Gastroesophageal sphincter (tissue), 4 donors: ENCODE measurements around the gene PDE6A. TPM values are rescaled to one million over a fixed set of nuclear protein-coding genes. Genes with fewer than 3 reads are reported as not detected.

Source experiments
- ATAC-seq: fragments of 150-250 bp; one replicate; pipeline ENCODE4 v1.9.1; 2016; ENCODE audit warnings: mild to moderate bottlenecking, moderate library complexity
- H3K27ac ChIP-seq, 4 donors: fragments of 200-600 bp; sonication (generic) in 3 of 4; 1 replicate in 3 of 4; 2 replicates in 1 of 4; pipeline ENCODE4 v1.5.1; 2016 to 2019
- H3K27me3 ChIP-seq: fragments of 200-600 bp; sonication (generic); one replicate; pipeline ENCODE4 v1.5.1; 2019
- H3K36me3 ChIP-seq, 2 donors: fragments of 200-600 bp; sonication (generic); one replicate each; pipeline ENCODE4 v1.5.1; 2019; ENCODE audit warnings: control low read depth in 1 of 2
- H3K4me1 ChIP-seq, 3 donors: fragments of 200-600 bp; sonication (generic); 1 replicate in 2 of 3; 2 replicates in 1 of 3; pipeline ENCODE4 v1.5.1; 2016 to 2019; ENCODE audit warnings: control low read depth in 2 of 3
- H3K4me3 ChIP-seq, 2 donors: fragments of 200-600 bp; sonication (generic); one replicate each; pipeline ENCODE4 v1.5.1; 2019; ENCODE audit warnings: mild to moderate bottlenecking in 1 of 2, moderate library complexity in 1 of 2
- H3K9me3 ChIP-seq, 3 donors: fragments of 200-600 bp; sonication (generic); one replicate each; pipeline ENCODE4 v1.5.1; 2017 to 2019; ENCODE audit warnings: control low read depth in 2 of 3
- CTCF ChIP-seq, 4 experiments: fragments of 200-600 bp in 2 of 4; fragments of 450-650 bp in 2 of 4; sonication (generic) in 1 of 4; IDR thresholded peaks; one replicate each; pipeline ENCODE4 v1.5.1; 2017 to 2019; ENCODE audit warnings: antibody characterized with exemption in 4 of 4, mild to moderate bottlenecking in 2 of 4, moderate library complexity in 2 of 4
- EP300 ChIP-seq: sonication (generic); formaldehyde crosslinking; IDR thresholded peaks from one replicate; pipeline ENCODE4 v1.6.1; 2017; ENCODE audit warnings: antibody characterized with exemption, mild to moderate bottlenecking
- POLR2A ChIP-seq, 2 donors: fragments of 450-650 bp; IDR thresholded peaks; one replicate each; pipeline ENCODE4 v1.6.1; 2017; ENCODE audit warnings: antibody characterized with exemption in 2 of 2, mild to moderate bottlenecking in 2 of 2, moderate library complexity in 1 of 2
- POLR2AphosphoS5 ChIP-seq: sonication (generic); formaldehyde crosslinking; IDR thresholded peaks from one replicate; pipeline ENCODE4 v1.6.1; 2017; ENCODE audit warnings: antibody characterized with exemption
- WGBS, 2 donors: methylation state at CpG; one replicate each; pipeline ENCODE4 v1.1.5; 2018; ENCODE audit warnings: low coverage in 1 of 2; 5-methylcytosine and 5-hydroxymethylcytosine counted together
- total RNA-seq, 4 donors: library from RNA; depleted of rRNA; stranded (reverse); fragments of >200 nt; gene quantifications; one replicate each; pipeline ENCODE4 v1.1.0, GENCODE V29; 2016

PDE6A gene
- total RNA-seq, 4 donors from 2014 or later, result 0.05 TPM; not detected in 3

GRCh38 chr5:149942199-149942598 lies 2.4 kb downstream of the PDE6A start:
- Histone ChIP-seq H3K4me3 (no peak overlapping the region), H3K27ac (no peak overlapping the region), H3K36me3 (no peaks in the 10 kb centered on the region), H3K9me3 (no peaks in the 10 kb centered on the region), H3K27me3 (no peaks in the 10 kb centered on the region), H3K4me1 (no peaks in the 10 kb centered on the region)
- no peak for ATAC-seq
- 80 to 100% methylated on average over 1 to 2 of the region's 2 CpGs for WGBS, 2 donors
- no peak for TF ChIP-seq POLR2AphosphoS5
- no peak for TF ChIP-seq CTCF (IDR thresholded peaks at IDR 0.05)
- no peak for TF ChIP-seq POLR2A (IDR thresholded peaks at IDR 0.05)
- no peak for TF ChIP-seq EP300

DNA sequence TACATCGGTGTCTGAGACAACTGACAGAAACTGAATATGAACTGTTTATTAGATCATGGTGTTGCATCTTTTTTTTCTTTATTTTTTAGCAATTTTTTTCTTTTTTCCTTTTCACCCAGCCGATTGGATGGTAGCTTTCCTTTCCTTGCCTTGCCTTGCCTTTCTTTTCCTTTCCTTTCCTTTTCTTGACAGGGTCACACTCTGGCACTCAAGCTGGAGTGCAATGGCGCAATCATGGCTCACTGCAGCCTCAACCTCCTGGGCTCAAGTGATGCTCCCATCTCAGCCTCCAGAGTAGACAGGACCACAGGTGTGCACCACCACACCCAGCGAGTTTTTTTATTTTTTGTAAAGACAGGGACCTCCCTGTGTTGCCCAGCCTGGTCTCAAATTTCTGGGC lies 2.8 kb downstream of the PDE6A start:
- TF ChIP-seq CTCF (IDR thresholded peaks at IDR 0.05) (no peak), POLR2A (IDR thresholded peaks at IDR 0.05) (no peak)
- ATAC-seq, result no peak
- Histone ChIP-seq H3K4me3 (no peak overlapping the region), H3K36me3 (no peaks in the 10 kb centered on the region), H3K27ac (no peak overlapping the region), H3K27me3 (no peaks in the 10 kb centered on the region), H3K4me1 (no peaks in the 10 kb centered on the region), H3K9me3 (no peaks in the 10 kb centered on the region)
- 83 to 87% methylated on average over 3 to 4 of the region's 4 CpGs for WGBS, 2 donors

- WGBS, 2 donors, result 84 to 93% methylated on average over 5 of the region's 5 CpGs
- H3K9me3 ChIP-seq, result no peaks in the 10 kb centered on the region
- no peak for ATAC-seq
- no peaks in the 10 kb centered on the region for H3K27me3 ChIP-seq
- H3K36me3 ChIP-seq, result no peaks in the 10 kb centered on the region
- no peak for TF ChIP-seq POLR2AphosphoS5
- no peak for TF ChIP-seq CTCF (IDR thresholded peaks at IDR 0.05)
- TF ChIP-seq EP300, result no peak
- no peak for TF ChIP-seq POLR2A (IDR thresholded peaks at IDR 0.05)
- no peak overlapping the region for H3K27ac ChIP-seq
- no peak overlapping the region for H3K4me3 ChIP-seq
- H3K4me1 ChIP-seq, result no peaks in the 10 kb centered on the region
Observed at GRCh38 chr5:149940941-149941644, 3.5 kb downstream of the PDE6A start.

GRCh38 chr5:149940077-149940574 lies 4.5 kb downstream of the PDE6A start:
- ATAC-seq, result no peak
- Histone ChIP-seq H3K27ac (no peak overlapping the region), H3K36me3 (no peaks in the 10 kb centered on the region), H3K4me3 (no peak overlapping the region), H3K27me3 (no peaks in the 10 kb centered on the region), H3K4me1 (no peaks in the 10 kb centered on the region), H3K9me3 (no peaks in the 10 kb centered on the region)
- WGBS, 2 donors, result 90% methylated on average over 6 of the region's 9 CpGs; no CpG with 5 or more reads in 1 of the 2 donors
- no peak for TF ChIP-seq CTCF (IDR thresholded peaks at IDR 0.05)
- TF ChIP-seq POLR2AphosphoS5, result no peak
- no peak for TF ChIP-seq EP300
- no peak for TF ChIP-seq POLR2A (IDR thresholded peaks at IDR 0.05)

- no peak overlapping the region for H3K27ac ChIP-seq
- no peaks in the 10 kb centered on the region for H3K9me3 ChIP-seq
- 62 to 66% methylated on average over 5 to 6 of the region's 6 CpGs for WGBS, 2 donors
- H3K4me3 ChIP-seq, result no peak overlapping the region
- no peak for TF ChIP-seq POLR2AphosphoS5
- no peak for TF ChIP-seq EP300
- no peak for TF ChIP-seq POLR2A (IDR thresholded peaks at IDR 0.05)
- TF ChIP-seq CTCF (IDR thresholded peaks at IDR 0.05), result no peak
- H3K36me3 ChIP-seq, result no peaks in the 10 kb centered on the region
- no peaks in the 10 kb centered on the region for H3K4me1 ChIP-seq
- no peak for ATAC-seq
- no peaks in the 10 kb centered on the region for H3K27me3 ChIP-seq
Observed at GRCh38 chr5:149939546-149939945, 5.0 kb downstream of the PDE6A start.
